HG02642 (cell line): ENCODE measurements around the gene TANGO2.

Experiments
- ATAC-seq: cut with Tn5 transposase; IDR thresholded peaks from one replicate; pipeline ENCODE4 v1.9.1; 2021; ENCODE audit warnings: mild to moderate bottlenecking; ENCODE audit not compliant: unreplicated experiment, poor library complexity

Gene TANGO2

DNA sequence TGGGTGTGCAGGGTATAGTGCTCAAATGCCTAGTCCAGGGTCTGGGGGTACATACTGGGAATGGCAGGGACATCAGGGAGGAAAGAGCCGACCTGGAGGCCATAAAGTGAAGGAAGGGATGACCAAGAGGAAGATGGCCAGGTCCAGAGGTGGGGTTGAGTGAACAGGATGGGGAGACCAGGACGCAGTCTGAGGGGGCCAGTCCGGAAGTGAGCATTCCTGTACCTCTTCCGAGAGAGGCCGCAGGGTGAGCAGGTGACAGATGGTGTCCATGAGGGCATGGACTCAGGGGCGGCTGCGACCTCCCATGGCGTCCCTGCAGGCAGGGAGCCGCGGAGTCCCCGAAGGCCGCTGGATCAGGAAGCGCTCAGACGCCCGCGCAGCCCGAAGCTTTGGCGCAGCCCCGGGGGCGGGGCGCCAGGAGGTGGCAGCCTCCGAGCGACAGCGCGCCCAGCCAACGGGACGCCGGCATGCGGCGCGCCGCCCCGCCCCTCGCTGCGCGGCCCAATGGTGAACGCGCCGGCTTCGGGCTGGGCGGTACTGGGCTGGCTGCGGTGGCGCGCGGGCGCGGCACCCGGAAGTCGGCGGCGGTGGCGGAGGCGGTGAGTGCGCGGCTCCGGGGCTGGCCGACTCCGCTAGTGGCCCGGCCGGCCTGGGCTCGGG is at the start of gene TANGO2:
TSS of gene TANGO2 (plus strand) at position 578 of the 663 bp plus-strand sequence. CDS start 15,689 bp downstream, outside the sequence.
- peak; percentile 77 for ATAC-seq

DNA sequence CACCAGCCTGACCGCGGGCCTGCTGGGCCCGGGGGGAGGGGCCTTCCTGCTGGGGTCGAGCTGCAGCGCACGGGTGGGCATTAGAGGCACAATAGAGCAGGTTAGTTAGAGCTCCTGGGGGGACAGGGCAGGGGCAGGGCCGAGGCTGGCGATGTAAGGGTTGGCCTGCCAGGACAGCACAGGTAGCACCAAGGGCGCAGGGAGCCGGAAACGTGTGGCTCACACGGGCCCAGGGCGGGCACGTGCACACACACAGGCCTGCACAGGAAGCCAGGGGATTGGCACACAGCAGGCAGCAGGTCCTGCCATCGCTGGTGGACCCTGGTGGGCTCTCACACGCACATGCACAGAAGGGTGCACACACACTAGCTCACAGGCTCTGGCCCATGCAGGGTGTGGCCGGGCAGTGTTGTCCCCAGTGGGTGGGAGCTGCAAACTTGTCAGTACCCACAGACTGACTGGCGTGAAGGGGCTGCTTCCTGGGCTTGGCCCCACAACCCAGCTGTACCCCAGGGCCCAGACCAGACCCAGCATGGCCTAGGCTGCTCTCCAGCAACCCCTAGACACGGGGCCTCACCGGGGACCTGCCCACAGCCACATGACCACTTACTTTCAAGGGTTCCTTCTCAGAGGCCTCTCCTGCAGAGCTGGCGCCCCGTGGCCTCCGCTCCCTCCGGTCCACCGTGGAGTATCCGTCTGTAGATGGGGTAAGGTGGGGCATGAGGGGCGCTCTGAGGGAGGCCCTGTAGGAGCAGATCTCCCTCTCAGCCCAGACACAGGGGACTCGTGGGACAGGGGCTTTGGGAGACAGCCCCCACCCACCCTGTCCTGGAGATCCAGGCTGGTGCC is 49.4 kb upstream of the TANGO2 start:
- no peak for ATAC-seq

- no peak for ATAC-seq
Observed at GRCh38 chr22:19972251-19972650, 48.7 kb upstream of the TANGO2 start.

DNA sequence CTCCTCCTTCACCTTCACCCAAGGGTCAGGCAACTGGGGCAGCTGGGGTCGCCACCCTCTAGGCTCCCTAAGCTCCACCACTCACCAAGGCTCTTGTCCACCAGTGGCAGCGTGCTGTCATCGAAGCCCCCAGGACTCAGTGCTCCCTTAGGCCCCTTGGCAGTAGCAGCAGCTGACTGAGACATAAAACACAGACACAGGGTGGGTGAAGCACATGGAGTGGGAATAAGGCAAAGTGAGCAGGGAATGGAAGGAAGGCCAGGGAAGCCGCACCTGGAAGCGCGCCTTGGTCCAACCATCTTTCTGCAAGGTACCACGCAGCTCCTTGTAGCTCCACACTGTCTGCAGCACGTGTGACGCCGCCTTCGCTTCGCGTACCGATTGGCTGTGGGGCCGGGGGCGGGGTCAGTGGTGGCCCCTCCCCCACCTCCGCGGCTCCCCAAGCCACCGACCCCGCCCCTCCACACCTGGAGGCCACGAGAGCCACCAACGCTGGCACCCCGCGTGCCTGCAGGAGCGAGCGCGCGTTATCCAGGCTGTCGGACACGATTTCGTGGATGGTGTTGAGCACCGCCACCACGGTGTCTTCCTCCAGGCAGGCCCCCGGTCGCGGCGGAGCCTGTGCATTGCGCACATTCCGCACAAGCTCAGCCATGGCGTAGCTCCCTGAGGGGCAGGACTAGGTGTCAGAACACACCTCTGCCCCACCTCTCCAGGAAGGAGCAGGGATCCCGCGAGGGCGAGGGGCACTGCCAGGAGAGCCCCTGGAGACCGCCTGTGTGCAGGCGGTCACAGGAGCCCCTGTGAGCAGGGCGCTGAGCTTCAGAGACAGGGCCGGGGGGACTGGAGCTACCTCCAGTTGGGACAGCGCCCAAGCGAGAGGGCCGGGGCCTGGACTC is 48.0 kb upstream of the TANGO2 start:
- ATAC-seq, result no peak

- ATAC-seq, result no peak
Observed at GRCh38 chr22:19973551-19974267, 47.2 kb upstream of the TANGO2 start.

DNA sequence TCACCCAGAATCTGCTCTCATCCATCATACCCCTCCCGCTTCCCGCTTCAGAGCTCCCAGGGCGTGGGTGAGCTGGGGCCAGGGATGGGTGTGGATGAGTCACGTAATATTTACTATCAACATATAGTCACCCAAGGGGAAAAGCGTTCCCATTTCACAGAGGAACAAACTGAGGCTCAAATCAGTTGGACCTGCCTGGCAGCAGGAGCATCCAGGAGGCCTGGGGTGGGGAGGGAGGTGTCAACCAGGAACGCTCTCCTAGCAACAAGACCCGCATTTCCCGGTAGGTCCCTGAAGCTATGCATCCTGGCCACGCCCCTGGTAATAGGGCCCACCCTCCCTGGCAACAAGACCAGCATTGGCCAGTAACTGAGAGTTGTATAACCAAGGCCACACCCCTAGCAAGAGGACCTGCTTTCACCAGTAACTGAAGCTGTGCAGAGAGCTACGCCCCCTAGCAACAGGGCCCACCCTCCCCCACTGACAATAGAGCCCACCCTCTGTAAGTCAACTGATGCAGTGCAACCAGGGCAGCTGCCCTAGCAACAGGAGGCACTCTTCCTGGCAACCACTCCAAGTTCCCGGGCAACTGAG is 46.5 kb upstream of the TANGO2 start:
- ATAC-seq, result no peak

- no peak for ATAC-seq
Observed at GRCh38 chr22:19974935-19975706, 45.8 kb upstream of the TANGO2 start.

- ATAC-seq, result no peak
Observed at GRCh38 chr22:19975707-19976035, 45.2 kb upstream of the TANGO2 start.

- ATAC-seq, result no peak
Observed at GRCh38 chr22:19976671-19977070, 44.2 kb upstream of the TANGO2 start.

GRCh38 chr22:19977296-19978243 is 43.3 kb upstream of the TANGO2 start:
- ATAC-seq, result no peak

DNA sequence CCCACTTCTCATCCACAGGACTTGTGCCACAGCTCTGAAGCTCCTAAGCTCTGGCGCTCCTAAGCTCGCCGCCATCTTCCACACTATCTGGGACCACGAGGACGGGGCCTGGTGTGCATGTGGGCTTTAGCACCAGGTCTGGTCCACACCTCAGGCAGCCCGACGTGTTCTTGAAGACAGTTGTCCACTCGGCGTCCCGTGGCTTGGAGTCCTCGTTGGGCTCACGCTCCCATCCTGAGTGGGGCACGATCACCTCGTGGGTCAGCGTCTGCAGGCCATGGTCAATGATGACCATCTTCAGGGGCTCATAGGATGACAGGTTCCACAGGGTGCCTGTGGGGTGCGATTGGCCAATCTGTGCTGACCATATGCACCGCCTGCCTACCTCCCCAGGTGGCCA is 42.2 kb upstream of the TANGO2 start:
- no peak for ATAC-seq

DNA sequence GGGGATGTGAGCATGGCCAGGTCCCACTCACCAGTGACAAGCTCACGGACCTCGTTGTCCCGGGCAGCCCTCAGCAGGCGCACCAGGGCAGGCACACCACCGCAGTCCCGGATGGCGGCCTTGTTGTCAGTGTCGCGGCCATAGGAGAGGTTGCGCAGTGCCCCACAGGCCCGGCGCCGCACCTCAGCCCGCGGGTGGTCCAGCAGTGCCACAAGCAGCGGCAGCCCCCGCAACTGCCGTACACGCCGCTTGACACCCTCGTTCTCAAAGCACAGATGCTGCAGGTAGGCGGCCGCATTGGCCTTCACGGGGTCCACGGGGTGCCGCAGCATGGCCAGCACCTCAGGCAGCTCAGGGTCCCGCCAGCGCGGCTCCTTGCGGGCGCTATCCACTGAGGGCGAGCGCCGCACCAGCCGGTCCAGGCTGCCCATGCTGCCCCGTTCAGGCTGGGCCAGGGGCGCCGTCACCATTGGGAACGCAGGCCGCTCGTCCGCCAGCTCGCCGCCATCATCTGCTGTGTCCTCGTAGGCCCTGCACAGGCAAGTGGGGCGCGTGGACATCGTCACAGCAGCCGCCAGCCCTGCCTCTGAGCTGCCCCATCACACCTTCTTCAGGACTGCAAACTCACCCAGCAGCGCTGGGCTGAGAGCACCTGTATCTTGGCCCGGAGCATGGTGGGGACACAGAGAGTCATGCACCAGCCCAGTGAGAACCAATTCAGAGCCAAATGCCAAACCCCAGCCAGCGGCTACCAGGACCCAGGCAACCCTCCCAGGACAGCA is 41.0 kb upstream of the TANGO2 start:
- no peak for ATAC-seq

DNA sequence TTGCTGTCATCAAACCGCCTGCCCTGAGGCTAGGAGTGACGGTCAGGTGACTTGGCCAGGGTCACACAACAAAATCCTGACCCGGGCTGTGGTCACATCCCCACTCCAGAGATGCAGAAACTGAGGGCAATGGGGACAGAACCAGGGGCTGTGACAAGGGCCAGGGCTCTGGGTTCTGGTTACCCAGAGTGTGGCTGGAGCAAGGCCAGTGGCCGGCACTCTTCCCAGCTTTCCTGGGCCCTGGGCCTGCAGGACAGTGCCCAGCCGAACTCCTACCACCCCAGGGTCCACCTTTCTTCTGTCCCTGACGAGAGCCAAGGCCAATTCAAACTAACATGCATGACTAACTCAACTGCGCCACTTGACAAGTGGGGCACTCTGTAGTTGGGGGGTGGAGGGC is 40.1 kb upstream of the TANGO2 start:
- no peak for ATAC-seq

DNA sequence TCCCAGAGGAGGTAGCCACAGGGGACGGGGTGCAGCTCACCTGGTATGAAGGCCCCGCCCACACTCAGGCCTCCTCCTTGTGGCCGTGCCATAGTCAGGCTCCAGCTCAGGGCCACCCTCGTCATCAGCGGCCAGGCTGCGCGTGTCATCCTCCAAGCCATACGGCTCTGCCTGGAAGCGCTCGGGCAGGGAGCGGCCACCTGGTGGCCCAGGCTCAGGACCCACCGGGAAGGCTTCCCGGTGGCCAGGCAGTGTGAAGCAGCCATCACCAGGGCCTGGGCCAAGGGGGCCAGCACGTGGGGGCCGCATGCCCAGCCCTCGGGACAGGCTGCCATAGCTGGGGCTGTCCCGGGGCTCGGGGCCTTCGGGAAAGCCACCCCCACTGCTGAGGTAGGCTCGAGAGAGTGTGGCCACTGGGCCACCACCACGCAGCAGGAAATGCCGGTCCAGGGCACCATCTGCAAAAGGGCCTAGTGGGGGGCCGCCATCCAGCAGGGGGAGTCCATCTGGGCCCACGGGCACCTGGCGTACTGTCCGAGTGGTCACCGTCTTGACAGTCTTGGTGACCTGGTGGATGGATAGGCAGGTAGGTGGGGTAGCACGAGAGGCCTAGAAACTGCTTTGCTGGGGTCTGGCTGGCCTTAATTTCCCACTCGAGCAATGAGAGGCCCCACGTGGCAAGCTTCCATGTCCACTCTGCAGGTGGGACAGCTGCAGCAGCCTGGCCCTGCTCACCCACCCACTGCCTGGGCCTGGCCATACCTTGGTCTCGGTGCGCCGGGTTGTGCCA is 39.5 kb upstream of the TANGO2 start:
- ATAC-seq, result no peak

DNA sequence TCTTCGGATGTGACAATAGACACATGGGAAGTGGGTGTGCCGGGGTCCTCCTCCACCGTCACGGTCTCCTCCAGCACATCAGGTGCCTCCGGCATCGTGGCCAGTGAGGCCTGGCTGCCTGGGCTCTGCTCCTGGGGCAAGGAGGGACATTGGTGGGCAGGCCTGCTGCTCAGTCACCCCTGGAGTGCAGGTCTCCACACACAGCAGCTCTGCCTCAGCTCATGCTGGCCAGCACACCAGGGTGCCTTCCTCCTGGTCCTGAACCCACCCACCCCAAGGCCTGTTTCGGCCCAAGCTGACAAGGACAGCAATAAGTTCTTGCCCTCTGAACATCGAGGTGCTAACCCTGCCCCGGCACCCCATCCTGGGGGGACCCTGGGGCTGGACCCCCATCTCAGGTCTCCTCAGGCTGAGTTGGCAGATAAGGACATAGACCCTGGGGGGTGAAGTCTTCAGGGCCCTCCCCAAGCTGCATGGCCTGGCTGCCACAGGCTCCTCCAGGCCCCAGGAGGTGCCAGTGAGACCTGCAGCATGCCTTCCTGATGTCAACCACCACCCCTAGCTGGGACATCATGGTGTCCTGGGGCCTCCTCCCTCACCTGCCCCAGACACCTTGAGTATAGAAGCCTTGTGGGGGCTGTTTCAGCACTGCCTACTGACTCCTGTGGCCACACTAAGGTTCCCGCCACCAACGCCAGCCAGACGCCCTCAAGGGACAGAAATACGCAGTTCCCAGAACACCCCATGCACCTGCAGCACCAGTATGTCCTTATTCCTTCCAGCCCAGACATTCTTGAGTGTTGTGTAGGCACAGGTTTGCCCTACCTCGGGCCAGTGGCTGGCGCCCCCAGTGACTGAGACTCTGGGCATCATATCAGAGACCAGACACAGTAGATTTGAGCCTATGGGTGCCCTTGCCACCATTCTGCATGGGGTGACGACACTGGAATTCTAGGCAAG is 38.7 kb upstream of the TANGO2 start:
- no peak for ATAC-seq
